CD8-positive, alpha-beta memory T cell (primary cell): ENCODE results near the gene OSGEP. TPM values are rescaled to one million over a fixed set of nuclear protein-coding genes. Genes with fewer than 3 reads are reported as not detected.

Source experiments
- CTCF ChIA-PET: fragments of 350-600 bp; sonication (Branson Sonifier 250); formaldehyde crosslinking; loops from one replicate; lab custom pipeline; 2021; ENCODE audit warnings: antibody characterized with exemption; lab: Charles Lee
- POLR2A ChIA-PET: fragments of 350-600 bp; sonication (Branson Sonifier 250); formaldehyde crosslinking; loops from one replicate; lab custom pipeline; 2021; ENCODE audit warnings: antibody characterized with exemption; lab: Charles Lee
- DNase-seq, 5 donors: peaks; one replicate each; pipeline versions ENCODE4 v3.0.0 to v3.0.0-alpha.2; 2020 to 2022; ENCODE audit warnings: mixed read lengths in 1 of 5
- H3K27ac ChIP-seq: one replicate; pipeline ENCODE4 v1.7.0; 2013; ENCODE audit warnings: low read depth, mild to moderate bottlenecking, low read length, moderate library complexity
- H3K27me3 ChIP-seq: 2 replicates; pipeline ENCODE4 v1.7.0; 2013; ENCODE audit warnings: low read length, mild to moderate bottlenecking; ENCODE audit not compliant: insufficient read depth, poor library complexity, severe bottlenecking
- H3K36me3 ChIP-seq: 2 replicates; pipeline ENCODE4 v1.7.0; 2013; ENCODE audit warnings: mild to moderate bottlenecking, low read length, moderate library complexity; ENCODE audit not compliant: insufficient read depth
- H3K4me1 ChIP-seq: 2 replicates; pipeline ENCODE4 v1.7.0; 2013; ENCODE audit warnings: mild to moderate bottlenecking, low read length, moderate library complexity; ENCODE audit not compliant: insufficient read depth
- H3K4me3 ChIP-seq: 2 replicates; pipeline ENCODE4 v1.7.0; 2013; ENCODE audit warnings: mild to moderate bottlenecking, low read length
- H3K9me3 ChIP-seq: 2 replicates; pipeline ENCODE4 v1.7.0; 2013; ENCODE audit warnings: mild to moderate bottlenecking, low read length
- H3K27ac Mint-ChIP-seq, 8 donors: one replicate each; pipeline ENCODE4 v1.8.0; 2020 to 2021; ENCODE audit warnings: mixed read lengths in 8 of 8, mild to moderate bottlenecking in 6 of 8, inconsistent platforms in 3 of 8, moderate library complexity in 3 of 8
- H3K27me3 Mint-ChIP-seq, 2 donors: one replicate each; pipeline ENCODE4 v1.8.0; 2020 to 2021; ENCODE audit warnings: mixed read lengths in 2 of 2, mild to moderate bottlenecking in 1 of 2, moderate library complexity in 1 of 2
- H3K36me3 Mint-ChIP-seq, 3 donors: one replicate each; pipeline ENCODE4 v1.8.0; 2020 to 2021; ENCODE audit warnings: mixed read lengths in 3 of 3, inconsistent platforms in 1 of 3, mild to moderate bottlenecking in 1 of 3
- H3K4me1 Mint-ChIP-seq, 3 donors: one replicate each; pipeline ENCODE4 v1.8.0; 2020 to 2021; ENCODE audit warnings: mixed read lengths in 3 of 3, inconsistent platforms in 1 of 3, mild to moderate bottlenecking in 1 of 3
- H3K4me3 Mint-ChIP-seq, 7 donors: one replicate each; pipeline ENCODE4 v1.8.0; 2020 to 2021; ENCODE audit warnings: mixed read lengths in 7 of 7, mild to moderate bottlenecking in 6 of 7, moderate library complexity in 4 of 7, inconsistent platforms in 2 of 7
- H3K9me3 Mint-ChIP-seq, 5 donors: one replicate each; pipeline ENCODE4 v1.8.0; 2020 to 2022; ENCODE audit warnings: mixed read lengths in 5 of 5, mild to moderate bottlenecking in 3 of 5, moderate library complexity in 2 of 5, inconsistent platforms in 1 of 5
- polyA plus RNA-seq: library from polyadenylated mRNA; unstranded; fragments of 300-500 nt; fragmentation: Illumina TruSeq; gene quantifications from one replicate; pipeline ENCODE4 v1.2.3, GENCODE V29; 2021
- total RNA-seq, 2 experiments: library from RNA; stranded (reverse); gene quantifications; one replicate each; pipeline ENCODE4 v1.2.3, GENCODE V29; 2021

The OSGEP gene
- total and polyA plus RNA-seq, 3 experiments from 2014 or later = 48.9 to 58.1 (median 58.0) TPM

DNA sequence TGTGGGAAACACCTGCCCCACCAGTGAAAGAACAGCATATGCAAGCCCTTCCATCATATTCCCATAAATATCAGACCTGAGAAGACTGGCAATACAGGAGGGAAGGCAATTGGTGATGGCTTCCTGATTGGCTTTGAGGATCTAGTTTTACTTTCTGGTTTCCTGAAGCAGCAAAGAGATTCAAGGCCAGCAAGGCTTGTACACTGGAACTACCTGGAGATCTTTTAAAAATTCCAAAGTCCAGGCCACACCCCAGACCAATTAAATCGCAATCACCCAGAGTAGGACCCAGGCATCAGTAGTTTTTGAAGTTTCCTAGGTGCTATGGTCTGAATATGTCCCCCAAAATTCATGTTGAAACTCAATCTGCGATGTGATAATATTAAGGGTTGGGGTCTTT lies 38.4 kb downstream of the OSGEP start:
- peak overlapping the region in 5 of 8 donors; percentile 13 to 72 (median 26) for H3K27ac Mint-ChIP-seq
- H3K27me3 Mint-ChIP-seq = no peaks in the 10 kb centered on the region
- Histone ChIP-seq H3K36me3 (no peaks in the 10 kb centered on the region), H3K27ac (no peak overlapping the region), H3K4me1 (peaks cover 23% of the 10 kb centered on the region), H3K27me3 (no peaks in the 10 kb centered on the region), H3K4me3 (no peak overlapping the region), H3K9me3 (no peaks in the 10 kb centered on the region)
- H3K36me3 Mint-ChIP-seq = peaks cover 0 to 7% (median 0%) of the 10 kb centered on the region in 3 donors
- H3K9me3 Mint-ChIP-seq = no peaks in the 10 kb centered on the region
- CTCF ChIA-PET = interaction anchor here (0.7 to 3.7 kb wide), 25 partner anchors 8 to 274 kb away, joined by 3 to 25 read pairs (median 5); partner anchors contain the start of genes APEX1, OSGEP, PARP2 and PIP4P1
- no peak overlapping the region for H3K4me3 Mint-ChIP-seq
- POLR2A ChIA-PET = interaction anchor here (0.7 kb wide), 1 partner anchor 74 kb away, joined by 3 read pairs; no protein-coding TSS in a partner anchor
- H3K4me1 Mint-ChIP-seq = peaks cover 29 to 39% (median 38%) of the 10 kb centered on the region in 3 donors
- DNase-seq = no peak

DNA sequence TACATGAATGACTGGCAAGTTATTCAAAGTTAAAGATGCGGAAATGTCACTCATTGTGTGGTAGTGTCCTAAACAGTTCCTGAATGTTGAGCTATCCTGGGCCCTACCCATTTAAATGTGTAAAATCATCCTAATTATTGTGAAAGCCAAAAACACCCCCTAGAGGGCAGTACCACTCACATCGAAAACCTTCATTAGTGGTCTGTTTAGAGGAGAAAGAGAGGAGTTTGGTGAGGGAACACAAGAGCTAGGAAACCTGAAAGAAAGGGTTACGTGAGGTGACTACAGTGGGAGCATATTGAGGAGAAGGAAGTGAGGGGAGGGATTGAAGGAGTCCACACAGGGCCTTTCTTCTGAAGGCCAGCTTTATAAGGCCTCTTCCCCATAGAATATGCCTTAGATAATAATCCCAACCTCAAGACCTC lies 38.8 kb downstream of the OSGEP start:
- ChIA-PET CTCF (interaction anchor here (0.7 to 3.7 kb wide), 29 partner anchors 8 to 274 kb away, joined by 3 to 25 read pairs (median 5); partner anchors contain the start of genes APEX1, OSGEP, PARP2 and PIP4P1), POLR2A (interaction anchor here (0.7 kb wide), 1 partner anchor 74 kb away, joined by 3 read pairs; no protein-coding TSS in a partner anchor)
- peak in 3 of 5 donors; percentile 10 to 60 (median 42) for DNase-seq
- peak overlapping the region in 3 of 7 donors; percentile 0 to 22 (median 12) for H3K4me3 Mint-ChIP-seq
- Histone ChIP-seq H3K36me3 (no peaks in the 10 kb centered on the region), H3K9me3 (no peaks in the 10 kb centered on the region), H3K27ac (no peak overlapping the region), H3K4me3 (no peak overlapping the region), H3K27me3 (no peaks in the 10 kb centered on the region), H3K4me1 (peaks cover 23% of the 10 kb centered on the region)
- peaks cover 0 to 7% (median 0%) of the 10 kb centered on the region in 3 donors for H3K36me3 Mint-ChIP-seq
- peaks cover 32 to 44% (median 42%) of the 10 kb centered on the region in 3 donors for H3K4me1 Mint-ChIP-seq
- H3K27ac Mint-ChIP-seq = peak overlapping the region in 7 of 8 donors; percentile 9 to 72 (median 26)
- no peaks in the 10 kb centered on the region for H3K27me3 Mint-ChIP-seq
- H3K9me3 Mint-ChIP-seq = no peaks in the 10 kb centered on the region

- Mint-ChIP-seq H3K4me1 (peaks cover 39 to 55% (median 54%) of the 10 kb centered on the region in 3 donors), H3K27me3 (no peaks in the 10 kb centered on the region)
Observed at GRCh38 chr14:20413744-20414082, 40.9 kb downstream of the OSGEP start.

GRCh38 chr14:20412876-20413743 lies 41.5 kb downstream of the OSGEP start, which contains the start of gene TEP1:
TEP1 (minus strand) TSS chr14:20413501; CDS start chr14:20408439, 5,062 bp downstream.
- peaks cover 23% of the 10 kb centered on the region for H3K4me1 ChIP-seq
- H3K27ac Mint-ChIP-seq = peak within 1 kb of the TSS; percentile 92 to 100 (median 98)
- ChIA-PET CTCF (interaction anchor here (0.8 to 3.7 kb wide), 11 partner anchors 9 to 200 kb away, joined by 3 to 25 read pairs (median 5); partner anchors contain the start of genes KLHL33 and PARP2), POLR2A (interaction anchor here (0.6 to 1.2 kb wide), 4 partner anchors 17 to 185 kb away, joined by 3 to 7 read pairs (median 5); partner anchors contain the start of gene APEX1)
- peak; percentile 67 to 80 (median 69) for DNase-seq
- H3K4me3 ChIP-seq = peak within 1 kb of the TSS; percentile 91
- H3K36me3 ChIP-seq = peaks cover 3% of the 10 kb centered on the region
- H3K36me3 Mint-ChIP-seq = peaks cover 0 to 16% (median 0%) of the 10 kb centered on the region in 3 donors
- no peaks in the 10 kb centered on the region for H3K27me3 Mint-ChIP-seq
- H3K9me3 ChIP-seq = no peaks in the 10 kb centered on the region
- H3K27me3 ChIP-seq = no peaks in the 10 kb centered on the region
- H3K4me3 Mint-ChIP-seq = peak within 1 kb of the TSS; percentile 92 to 99 (median 96)
- H3K9me3 Mint-ChIP-seq = no peaks in the 10 kb centered on the region
- peaks cover 40 to 59% (median 58%) of the 10 kb centered on the region in 3 donors for H3K4me1 Mint-ChIP-seq
- peak within 1 kb of the TSS; percentile 90 for H3K27ac ChIP-seq

More at GRCh38 chr14:20413744-20414082, 40.9 kb downstream of the OSGEP start:
- Mint-ChIP-seq H3K27ac (peak overlapping the region; percentile 92 to 100 (median 98)), H3K9me3 (no peaks in the 10 kb centered on the region), H3K4me3 (peak overlapping the region; percentile 92 to 99 (median 96)), H3K36me3 (peaks cover 0 to 12% (median 0%) of the 10 kb centered on the region in 3 donors)
- POLR2A ChIA-PET = interaction anchor here (1.2 kb wide), 1 partner anchor 42 kb away, joined by 6 read pairs; the partner anchor contains the start of gene APEX1
- Histone ChIP-seq H3K36me3 (no peaks in the 10 kb centered on the region), H3K27ac (peak overlapping the region; percentile 90), H3K4me1 (peaks cover 23% of the 10 kb centered on the region), H3K27me3 (no peaks in the 10 kb centered on the region), H3K9me3 (no peaks in the 10 kb centered on the region), H3K4me3 (peak overlapping the region; percentile 91)
- CTCF ChIA-PET = interaction anchor here (1.0 to 3.7 kb wide), 10 partner anchors 9 to 200 kb away, joined by 3 to 25 read pairs (median 10); partner anchors contain the start of genes KLHL33 and PARP2
- peak in 2 of 5 donors; percentile 12 to 30 for DNase-seq

GRCh38 chr14:20412411-20412810 lies 42.2 kb downstream of the OSGEP start:
- peak overlapping the region; percentile 92 to 99 (median 96) for H3K4me3 Mint-ChIP-seq
- POLR2A ChIA-PET = interaction anchor here (0.6 to 1.1 kb wide), 3 partner anchors 18 to 186 kb away, joined by 3 to 7 read pairs (median 4); no protein-coding TSS in a partner anchor

GRCh38 chr14:20409226-20409625 lies 45.4 kb downstream of the OSGEP start:
- Mint-ChIP-seq H3K4me3 (peak overlapping the region in 1 of 7 donors; percentile 3), H3K36me3 (peaks cover 0 to 54% (median 16%) of the 10 kb centered on the region in 3 donors), H3K4me1 (peaks cover 46 to 74% (median 69%) of the 10 kb centered on the region in 3 donors), H3K9me3 (no peaks in the 10 kb centered on the region), H3K27me3 (no peaks in the 10 kb centered on the region), H3K27ac (peak overlapping the region; percentile 4 to 77 (median 30))
- POLR2A ChIA-PET = no interaction called here
- Histone ChIP-seq H3K27me3 (no peaks in the 10 kb centered on the region), H3K27ac (no peak overlapping the region), H3K9me3 (no peaks in the 10 kb centered on the region), H3K36me3 (peaks cover 18% of the 10 kb centered on the region), H3K4me3 (no peak overlapping the region), H3K4me1 (peaks cover 11% of the 10 kb centered on the region)
- no peak for DNase-seq
- CTCF ChIA-PET = no interaction called here

More at GRCh38 chr14:20412411-20412810, 42.2 kb downstream of the OSGEP start:
- peaks cover 8% of the 10 kb centered on the region for H3K36me3 ChIP-seq
- peak overlapping the region; percentile 90 for H3K27ac ChIP-seq
- peak in 2 of 5 donors; percentile 37 to 45 for DNase-seq
- H3K4me3 ChIP-seq = peak overlapping the region; percentile 91
- H3K27me3 Mint-ChIP-seq = no peaks in the 10 kb centered on the region
- peaks cover 0 to 23% (median 2%) of the 10 kb centered on the region in 3 donors for H3K36me3 Mint-ChIP-seq
- no peaks in the 10 kb centered on the region for H3K9me3 Mint-ChIP-seq
- peaks cover 23% of the 10 kb centered on the region for H3K4me1 ChIP-seq
- CTCF ChIA-PET = interaction anchor here (0.8 to 3.7 kb wide), 5 partner anchors 11 to 201 kb away, joined by 3 to 24 read pairs (median 5); partner anchors contain the start of gene PARP2
- H3K4me1 Mint-ChIP-seq = peaks cover 44 to 65% (median 62%) of the 10 kb centered on the region in 3 donors
- no peaks in the 10 kb centered on the region for H3K27me3 ChIP-seq
- peak overlapping the region; percentile 92 to 100 (median 98) for H3K27ac Mint-ChIP-seq
- H3K9me3 ChIP-seq = no peaks in the 10 kb centered on the region

GRCh38 chr14:20403521-20403920 lies 51.1 kb downstream of the OSGEP start:
- Mint-ChIP-seq H3K4me1 (peaks cover 32 to 49% (median 43%) of the 10 kb centered on the region in 3 donors), H3K27me3 (no peaks in the 10 kb centered on the region), H3K27ac (no peak overlapping the region), H3K36me3 (peaks cover 5 to 88% (median 33%) of the 10 kb centered on the region in 3 donors), H3K4me3 (no peak overlapping the region), H3K9me3 (no peaks in the 10 kb centered on the region)
- no peaks in the 10 kb centered on the region for H3K9me3 ChIP-seq
- peaks cover 18% of the 10 kb centered on the region for H3K36me3 ChIP-seq
- DNase-seq = no peak
- H3K4me1 ChIP-seq = no peaks in the 10 kb centered on the region
- no peak overlapping the region for H3K4me3 ChIP-seq
- H3K27me3 ChIP-seq = no peaks in the 10 kb centered on the region
- ChIA-PET POLR2A (interaction anchor here (0.7 kb wide), 1 partner anchor 230 kb away, joined by 4 read pairs; no protein-coding TSS in a partner anchor), CTCF (interaction anchor here (3.6 kb wide), 1 partner anchor 12 kb away, joined by 19 read pairs; no protein-coding TSS in a partner anchor)
- no peak overlapping the region for H3K27ac ChIP-seq
